Calu3 (cell line): ENCODE results near the gene TGFBR1. TPM values are rescaled to one million over a fixed set of nuclear protein-coding genes. Genes with fewer than 3 reads are reported as not detected.

ENCODE experiments used
- BruUV-seq: library from RNA; stranded (reverse); fragments of 400-500 nt; replicated peaks from 2 replicates; lab custom pipeline; 2021; lab: Mats Ljungman, UMichigan
- CTCF ChIA-PET: fragments of 300-600 bp; sonication (Branson Sonifier 250); formaldehyde crosslinking; loops from one replicate; lab custom pipeline; 2022; ENCODE audit warnings: antibody characterized with exemption; lab: Charles Lee
- DNase-seq: peaks from one replicate; pipeline ENCODE4 v3.0.0; 2022
- H3K27ac Mint-ChIP-seq: one replicate; pipeline ENCODE4 v1.8.0; 2022; ENCODE audit warnings: mixed read lengths; ENCODE audit not compliant: unreplicated experiment
- H3K27me3 Mint-ChIP-seq: one replicate; pipeline ENCODE4 v1.8.0; 2022; ENCODE audit warnings: mixed read lengths; ENCODE audit not compliant: unreplicated experiment
- H3K36me3 Mint-ChIP-seq: one replicate; pipeline ENCODE4 v1.8.0; 2022; ENCODE audit warnings: mild to moderate bottlenecking, moderate library complexity, mixed read lengths; ENCODE audit not compliant: insufficient read depth, unreplicated experiment
- H3K4me1 Mint-ChIP-seq: one replicate; pipeline ENCODE4 v1.8.0; 2022; ENCODE audit warnings: mild to moderate bottlenecking, low read depth, mixed read lengths; ENCODE audit not compliant: unreplicated experiment
- H3K4me3 Mint-ChIP-seq: one replicate; pipeline ENCODE4 v1.8.0; 2022; ENCODE audit warnings: mild to moderate bottlenecking, low read depth, moderate library complexity, mixed read lengths; ENCODE audit not compliant: unreplicated experiment
- H3K9me3 Mint-ChIP-seq: one replicate; pipeline ENCODE4 v1.8.0; 2022; ENCODE audit warnings: low read depth, mixed read lengths; ENCODE audit not compliant: unreplicated experiment
- CTCF ChIP-seq: fragments of 200-600 bp; IDR thresholded peaks from one replicate; pipeline ENCODE4 v1.8.0; 2022; ENCODE audit warnings: antibody characterized with exemption; ENCODE audit not compliant: unreplicated experiment
- intact Hi-C: fragments of 100-400 bp; cut with micrococcal nuclease; formaldehyde crosslinking; loops from one replicate; pipeline ENCODE4 v1.10.0; 2022; ENCODE audit not compliant: unreplicated experiment
- total RNA-seq: library from RNA; stranded (reverse); gene quantifications from 2 replicates; pipeline ENCODE4 v1.2.3, GENCODE V29; 2022

Gene TGFBR1
- total RNA-seq, 1 experiment from 2014 or later: 22.6 TPM

- no peak for DNase-seq
- intact Hi-C loops: no loop called here
- BruUV-seq: no TSS peak
- no peak for TF ChIP-seq CTCF
- Mint-ChIP-seq H3K36me3 (peaks cover 26% of the 10 kb centered on the region), H3K27ac (no peak overlapping the region), H3K4me1 (peaks cover 12% of the 10 kb centered on the region), H3K27me3 (peaks cover 12% of the 10 kb centered on the region), H3K4me3 (peak overlapping the region; percentile 77), H3K9me3 (no peaks in the 10 kb centered on the region)
- CTCF ChIA-PET: no interaction called here
Measured at GRCh38 chr9:99103054-99103895, 1.6 kb upstream of the TGFBR1 start.

GRCh38 chr9:99103901-99104458 is 933 bp upstream of the TGFBR1 start:
- peaks cover 26% of the 10 kb centered on the region for H3K36me3 Mint-ChIP-seq
- CTCF ChIA-PET: no interaction called here
- intact Hi-C loops: no loop called here
- no peaks in the 10 kb centered on the region for H3K9me3 Mint-ChIP-seq
- H3K27ac Mint-ChIP-seq: peak overlapping the region; percentile 36
- DNase-seq: no peak
- no TSS peak for BruUV-seq
- peak overlapping the region; percentile 77 for H3K4me3 Mint-ChIP-seq
- H3K27me3 Mint-ChIP-seq: peaks cover 5% of the 10 kb centered on the region
- H3K4me1 Mint-ChIP-seq: peaks cover 12% of the 10 kb centered on the region
- TF ChIP-seq CTCF: no peak

- H3K4me1 Mint-ChIP-seq: peaks cover 12% of the 10 kb centered on the region
Measured at GRCh38 chr9:99105152-99106043, 485 bp downstream of the TGFBR1 start.

More at GRCh38 chr9:99105152-99106043, 485 bp downstream of the TGFBR1 start:
- BruUV-seq: no TSS peak
- Mint-ChIP-seq H3K9me3 (no peaks in the 10 kb centered on the region), H3K27ac (no peak overlapping the region), H3K27me3 (no peaks in the 10 kb centered on the region), H3K4me3 (peak overlapping the region; percentile 77), H3K36me3 (peaks cover 26% of the 10 kb centered on the region)
- peak; percentile 70 for DNase-seq
- CTCF ChIA-PET: interaction anchor here (0.7 kb wide), 1 partner anchor 83 kb away, joined by 3 read pairs; no protein-coding TSS in a partner anchor
- intact Hi-C loops: no loop called here
- no peak for TF ChIP-seq CTCF
